GM04503 (cell line): Measurements from ENCODE around the gene CSAD.
"Not testable (repeated sequence)": the region's sequence is repeated elsewhere in the genome, so short reads cannot be mapped to it uniquely, and the experiment has no call there.

Source experiments
- DNase-seq: peaks from one replicate; pipeline ENCODE4 v3.0.0-alpha.2; 2012; ENCODE audit warnings: low read depth

The CSAD gene

GRCh38 chr12:53179687-53180219 lies 972 bp downstream of the CSAD start:
- no peak for DNase-seq

GRCh38 chr12:53178803-53179202 lies 1.9 kb downstream of the CSAD start:
- DNase-seq: not testable (repeated sequence)

DNA sequence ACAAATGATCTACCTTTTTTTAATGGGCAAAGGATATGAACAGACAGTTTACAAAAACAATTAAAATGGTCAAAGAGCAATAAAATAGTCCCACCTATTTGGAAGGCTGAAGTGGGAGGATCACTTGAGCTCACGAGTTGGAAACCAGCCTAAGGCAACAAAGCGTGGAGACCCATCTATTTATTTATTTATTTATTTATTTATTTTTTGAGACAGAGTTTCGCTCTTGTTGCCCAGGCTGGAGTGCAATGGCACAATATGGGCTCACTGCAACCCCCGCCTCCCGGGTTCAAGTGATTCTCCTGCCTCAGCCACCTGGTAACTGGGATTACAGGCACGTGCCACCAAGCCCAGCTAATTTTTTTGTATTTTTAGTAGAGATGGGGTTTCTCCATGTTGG lies 3.3 kb downstream of the CSAD start:
- DNase-seq: not testable (repeated sequence)

DNA sequence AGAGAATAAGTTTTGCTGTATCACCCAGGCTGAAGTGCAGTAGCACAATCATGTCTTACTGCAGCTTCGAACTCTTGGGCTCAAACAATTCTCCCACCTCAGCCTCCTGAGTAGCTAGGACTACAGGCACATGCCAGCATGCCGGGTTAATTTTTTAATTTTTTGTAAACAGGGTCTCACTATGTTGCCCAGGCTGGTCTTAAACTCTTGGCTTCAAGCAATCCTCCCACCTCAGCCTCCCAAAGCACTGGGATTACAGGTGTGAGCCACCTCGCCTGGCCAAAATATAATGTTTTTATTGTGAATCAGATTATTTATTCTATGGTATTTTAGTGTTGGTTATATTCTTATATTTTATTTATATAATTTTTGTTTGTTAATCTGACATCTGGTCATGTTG lies 4.0 kb downstream of the CSAD start:
- DNase-seq: no peak

GRCh38 chr12:53174881-53175491 lies 5.7 kb downstream of the CSAD start:
- DNase-seq: no peak

DNA sequence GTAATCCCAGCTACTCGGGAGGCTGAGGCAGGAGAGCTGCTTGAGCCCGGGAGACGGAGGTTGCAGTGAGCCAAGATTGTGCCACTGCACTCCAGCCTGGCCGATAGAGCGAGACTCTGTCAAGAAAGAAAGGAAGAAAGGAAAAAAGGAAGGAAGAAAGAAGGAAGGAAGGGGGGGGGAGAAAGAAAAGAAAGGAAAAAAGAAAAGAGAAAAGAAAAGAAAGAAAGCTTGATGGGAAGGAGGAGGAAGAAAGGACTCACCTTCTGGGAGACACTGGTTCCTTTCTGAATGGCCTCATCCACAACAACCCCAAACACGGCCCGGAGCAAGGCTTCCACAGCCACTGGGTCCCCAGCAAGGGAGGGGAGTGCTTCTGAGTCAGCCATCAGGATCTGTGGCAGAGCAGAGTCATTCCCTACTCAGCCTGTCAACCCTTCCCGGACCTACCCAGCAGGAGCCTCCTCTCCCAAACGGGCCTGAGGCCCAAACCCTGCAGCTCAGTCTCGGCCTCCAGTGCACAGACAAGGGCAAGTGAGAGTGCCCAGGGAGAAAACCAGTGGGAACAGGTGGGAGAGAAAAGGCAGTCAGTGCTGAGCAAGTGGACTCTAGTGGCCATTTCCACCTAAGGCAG lies 7.5 kb downstream of the CSAD start:
- DNase-seq: no peak

- no peak for DNase-seq
These were observed 8.4 kb downstream of the CSAD start for GRCh38 chr12:53172352-53172751.

GRCh38 chr12:53171725-53172329 lies 8.9 kb downstream of the CSAD start:
- DNase-seq: no peak

DNA sequence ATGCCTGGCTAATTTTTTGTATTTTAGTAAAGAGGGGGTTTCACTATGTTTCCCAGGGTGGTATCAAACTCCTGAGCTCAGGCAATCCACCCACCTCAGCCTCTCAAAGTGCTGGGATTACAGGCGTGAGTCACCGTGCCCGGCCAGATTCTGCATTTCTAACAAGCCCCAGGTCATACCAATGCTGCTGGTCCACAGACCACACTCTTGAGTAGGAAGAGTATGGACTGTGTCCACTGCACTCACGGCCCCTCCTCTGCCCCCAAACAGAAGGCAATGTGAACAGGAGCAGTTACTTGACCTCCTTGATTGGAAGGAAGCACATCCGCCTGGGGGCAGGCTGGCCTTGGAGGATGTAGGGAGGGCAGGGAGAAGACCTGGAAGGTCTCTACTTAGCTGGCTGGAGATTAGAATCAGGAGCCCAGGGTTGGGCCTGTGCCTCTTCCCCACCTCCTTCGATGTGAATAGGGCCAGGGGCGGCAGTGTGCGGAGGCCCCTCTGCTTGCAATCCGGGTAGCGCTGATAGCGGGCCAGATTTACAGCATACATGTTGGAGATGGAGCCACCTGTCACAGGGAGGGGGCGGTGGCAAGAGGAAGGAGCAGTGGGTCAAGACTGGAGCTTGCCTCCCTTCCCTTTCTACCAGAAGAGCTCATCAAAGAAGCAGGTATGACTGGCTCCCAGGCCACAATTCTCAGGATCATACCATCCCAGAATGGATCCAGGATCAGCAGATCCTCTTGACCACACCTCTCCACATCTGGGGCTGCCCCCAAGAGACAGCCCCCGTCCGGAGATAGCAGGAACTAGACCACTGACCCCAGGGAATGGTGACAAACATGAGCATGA lies 9.6 kb downstream of the CSAD start:
- DNase-seq: no peak

DNA sequence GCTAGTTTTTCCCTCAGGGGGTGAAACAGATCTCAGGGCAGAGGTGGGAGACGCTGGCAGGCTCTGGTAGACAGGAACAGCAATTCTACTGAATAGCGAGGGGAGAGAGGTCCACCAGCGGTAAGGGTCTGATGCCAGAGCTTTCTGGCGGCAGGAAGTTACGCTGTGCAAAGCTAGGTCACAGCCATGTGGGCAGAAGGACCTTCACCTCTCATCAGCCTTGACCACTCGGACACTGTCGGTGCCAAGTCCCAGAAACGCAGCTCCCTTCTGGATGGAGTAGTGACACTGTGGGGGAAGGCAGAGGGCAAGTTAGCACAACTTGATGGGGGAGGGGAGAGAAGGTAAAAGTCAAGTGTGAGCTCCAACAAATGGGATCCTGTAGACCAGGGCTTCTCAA lies 10.5 kb downstream of the CSAD start:
- no peak for DNase-seq

- DNase-seq: no peak
These were observed 11.1 kb downstream of the CSAD start for GRCh38 chr12:53169644-53170043.

- DNase-seq: no peak
These were observed 13.9 kb downstream of the CSAD start for GRCh38 chr12:53166837-53167236.

DNA sequence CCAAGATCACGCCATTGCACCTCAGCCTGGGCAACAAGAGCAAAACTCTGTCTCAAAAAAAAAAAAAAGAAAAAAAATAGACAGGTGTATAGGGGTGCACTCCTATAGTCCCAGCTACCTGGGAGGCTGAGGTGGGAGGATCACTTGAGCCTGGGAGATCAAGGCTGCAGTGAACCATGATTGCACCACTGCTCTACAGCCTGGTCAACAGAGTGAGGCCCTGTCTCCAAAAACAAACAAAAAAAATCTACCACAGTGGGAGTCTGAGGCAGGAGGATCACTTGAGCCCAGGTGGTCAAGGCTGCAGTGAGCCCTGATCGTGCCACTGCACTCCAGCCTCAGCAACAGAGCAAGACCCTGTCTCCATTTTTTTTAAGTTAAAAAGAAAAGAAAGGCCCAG lies 17.7 kb downstream of the CSAD start:
- DNase-seq: not testable (repeated sequence)

DNA sequence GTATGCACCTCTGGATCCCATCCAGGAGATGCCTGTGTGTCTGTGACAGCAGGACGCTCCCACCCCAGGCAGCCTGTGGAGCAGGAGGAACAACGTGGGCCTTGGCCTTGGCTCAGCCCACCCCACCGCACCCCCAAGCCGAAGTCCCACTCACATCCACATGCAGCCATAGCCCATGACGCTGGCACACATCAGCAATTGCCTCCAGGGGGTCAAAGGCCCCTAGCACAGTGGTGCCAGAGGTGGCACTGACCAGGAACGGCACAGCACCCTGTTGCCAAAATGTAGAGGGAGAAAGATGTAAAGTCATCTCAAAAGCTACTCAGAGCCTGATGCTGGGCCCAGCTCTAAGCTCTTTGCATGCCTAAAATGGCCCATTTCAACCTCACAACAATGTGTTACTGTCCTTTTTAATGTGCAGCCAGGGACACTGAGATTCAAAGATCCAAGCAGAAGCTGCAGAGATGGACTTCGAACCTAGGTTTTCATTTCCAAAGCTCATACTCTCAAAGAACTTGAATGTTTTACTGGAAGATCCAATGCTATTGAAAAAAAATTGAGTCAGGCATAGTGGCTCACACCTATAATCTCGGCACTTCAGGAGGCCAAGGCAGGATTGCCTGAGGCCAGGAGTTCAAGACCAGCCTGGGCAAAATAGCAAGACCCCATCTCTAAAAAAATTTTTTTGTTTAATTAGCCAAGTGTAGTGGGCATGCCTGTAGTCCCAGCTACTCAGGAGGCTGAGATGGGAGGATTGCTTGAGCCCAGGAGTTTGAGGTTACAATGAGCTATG lies 19.4 kb downstream of the CSAD start:
- no peak for DNase-seq

DNA sequence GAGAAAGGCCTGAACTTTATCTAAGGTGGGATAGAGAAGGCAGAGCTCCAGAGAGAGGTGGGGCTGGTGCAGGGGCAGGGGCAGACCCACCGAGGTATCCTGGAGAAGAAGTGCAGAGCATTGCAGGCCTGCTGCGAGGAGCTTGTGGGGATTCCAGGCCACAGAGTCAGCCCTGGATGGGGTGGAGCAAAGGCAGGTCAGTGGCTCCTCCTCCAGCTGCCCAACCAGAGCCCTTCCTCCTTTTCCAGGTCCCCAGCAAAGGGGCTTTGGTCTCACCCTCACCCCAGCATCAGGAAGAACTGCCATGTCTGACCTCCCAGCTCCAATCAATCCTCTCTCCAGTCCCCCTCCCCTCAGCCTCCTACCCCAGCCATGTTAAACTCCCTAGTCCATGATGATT lies 20.1 kb downstream of the CSAD start:
- no peak for DNase-seq

DNA sequence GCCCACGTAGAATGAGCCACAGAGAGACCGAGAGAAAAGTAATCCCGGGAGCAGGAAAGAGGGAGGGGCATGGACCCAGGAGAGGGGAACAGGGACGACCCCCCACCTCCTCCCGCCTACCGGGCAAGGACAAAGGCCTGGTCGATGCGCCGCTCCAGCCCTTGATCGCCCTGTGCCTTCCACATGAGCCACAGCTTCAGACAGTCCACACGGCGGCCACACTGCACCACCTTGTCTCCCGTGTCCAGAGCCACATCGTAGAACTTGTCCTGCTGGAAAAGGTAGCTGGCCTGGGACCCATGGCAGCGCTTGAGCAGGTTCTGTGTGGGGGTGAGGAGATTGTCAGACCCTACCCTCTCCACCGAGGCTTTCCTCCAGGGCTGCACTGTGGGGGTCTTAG lies 20.7 kb downstream of the CSAD start:
- DNase-seq: no peak

GRCh38 chr12:53159195-53159839 lies 21.4 kb downstream of the CSAD start:
- peak; percentile 27 for DNase-seq

DNA sequence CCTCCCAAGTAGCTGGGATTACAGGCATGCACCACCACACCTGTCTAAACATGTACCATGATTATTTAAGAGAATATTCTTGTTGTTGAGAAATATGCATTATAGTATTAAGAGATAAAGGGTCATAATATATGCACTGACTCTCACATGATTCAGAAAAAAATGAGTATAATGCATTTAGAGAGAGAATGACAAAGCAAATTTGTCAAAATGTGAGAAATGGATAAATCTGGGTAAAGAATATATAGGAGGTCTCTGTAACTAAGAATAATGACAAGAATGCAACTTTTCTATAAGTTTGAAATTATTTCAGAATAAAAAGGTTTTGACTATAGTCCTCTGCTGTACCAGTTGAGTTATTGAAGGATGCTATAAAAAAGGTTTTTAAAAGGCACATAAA lies 28.3 kb downstream of the CSAD start:
- DNase-seq: no peak

DNA sequence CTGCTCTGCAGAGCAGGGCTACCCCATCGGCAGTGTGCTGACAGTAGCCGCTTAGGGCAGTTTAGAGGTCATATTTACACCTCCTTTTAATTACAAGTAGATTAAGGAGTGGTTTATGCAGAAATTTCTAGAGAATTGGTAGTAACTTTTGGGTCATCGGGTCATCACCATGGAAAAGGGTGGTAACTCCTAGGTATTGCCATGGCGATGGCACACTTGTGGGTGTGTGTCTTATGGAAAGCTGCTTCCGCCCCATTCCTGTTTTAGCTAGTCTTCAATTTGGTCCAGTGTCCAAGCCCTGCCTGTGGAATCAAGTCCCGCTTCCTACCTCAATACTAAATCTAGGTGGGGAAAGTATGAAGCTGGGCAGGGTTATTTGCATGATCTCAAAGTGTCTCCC lies 29.7 kb downstream of the CSAD start:
- no peak for DNase-seq

DNA sequence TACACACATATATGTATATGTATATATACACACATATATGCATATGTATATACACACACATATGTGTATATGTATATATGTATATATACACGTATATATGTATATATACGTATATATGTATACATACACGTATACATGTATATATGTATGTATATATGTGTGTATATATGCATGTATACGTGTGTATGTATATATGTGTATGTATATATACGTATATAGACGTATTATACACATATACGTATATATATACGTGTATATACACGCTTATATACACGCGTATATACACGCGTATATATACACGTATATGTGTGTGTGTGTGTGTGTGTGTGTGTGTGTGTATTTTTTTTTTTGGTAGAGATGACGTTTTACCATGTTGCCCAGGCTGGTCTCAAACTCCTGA lies 33.1 kb downstream of the CSAD start:
- DNase-seq: no peak

DNA sequence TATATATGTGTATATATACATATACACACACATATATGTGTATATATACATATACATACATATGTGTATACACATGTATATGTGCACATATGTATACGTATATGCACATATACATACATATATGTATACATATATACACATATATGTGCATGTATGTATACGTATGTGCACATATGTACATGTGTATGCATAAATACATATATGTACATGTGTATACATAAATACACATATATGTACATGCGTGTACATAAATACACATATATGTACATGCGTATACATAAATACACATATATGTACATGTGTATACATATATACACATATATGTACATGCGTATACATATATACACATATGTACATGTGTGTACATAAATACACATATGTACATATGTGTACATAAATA lies 33.5 kb downstream of the CSAD start:
- no peak for DNase-seq
